ENCODE data around the gene CTNNA2. TPM values are rescaled to one million over a fixed set of nuclear protein-coding genes. Genes with fewer than 3 reads are reported as not detected.

The CTNNA2 gene
- total and polyA plus RNA-seq, 12 donors: 0.12 to 5.0 (median 1.4) TPM; not detected in 1

GRCh38 chr2:79620679-79621078, 107.8 kb downstream of the CTNNA2 start:
- H3K36me3 ChIP-seq (replicated peaks in 1 of 2): no peaks in the 10 kb centered on the region
- no peak for DNase-seq
- no peak for TF ChIP-seq CTCF (IDR thresholded peaks at IDR 0.05)
- TF ChIP-seq POLR2A (IDR thresholded peaks at IDR 0.05): no peak
- H3K27ac ChIP-seq: no peak overlapping the region
- no peaks in the 10 kb centered on the region for H3K27me3 ChIP-seq
- H3K4me1 ChIP-seq (replicated peaks in 1 of 2): no peaks in the 10 kb centered on the region
- 86 to 91% (median 88%) methylated on average over 2 of the region's 2 CpGs for WGBS, 4 donors
- no peak overlapping the region for H3K4me3 ChIP-seq
- intact Hi-C loops (cut with DNase I): no loop called here
- H3K9me3 ChIP-seq (replicated peaks in 1 of 3): no peaks in the 10 kb centered on the region

- 78 to 89% (median 81%) methylated on average over 6 of the region's 6 CpGs for WGBS, 4 donors
- intact Hi-C loops (cut with DNase I): no loop called here
- Histone ChIP-seq H3K27ac (no peak overlapping the region), H3K36me3 (replicated peaks in 1 of 2) (no peaks in the 10 kb centered on the region), H3K9me3 (replicated peaks in 1 of 3) (no peaks in the 10 kb centered on the region), H3K4me3 (no peak overlapping the region), H3K27me3 (no peaks in the 10 kb centered on the region), H3K4me1 (replicated peaks in 1 of 2) (no peaks in the 10 kb centered on the region)
- TF ChIP-seq POLR2A (IDR thresholded peaks at IDR 0.05): no peak
- no peak for TF ChIP-seq CTCF (IDR thresholded peaks at IDR 0.05)
- DNase-seq: no peak
Measured at GRCh38 chr2:79621252-79621651, 108.4 kb downstream of the CTNNA2 start.

GRCh38 chr2:79621755-79622154, 108.9 kb downstream of the CTNNA2 start:
- no peaks in the 10 kb centered on the region for H3K9me3 ChIP-seq (replicated peaks in 1 of 3)
- H3K4me1 ChIP-seq (replicated peaks in 1 of 2): no peaks in the 10 kb centered on the region
- no peak overlapping the region for H3K27ac ChIP-seq
- TF ChIP-seq CTCF (IDR thresholded peaks at IDR 0.05): no peak
- no peak for TF ChIP-seq POLR2A (IDR thresholded peaks at IDR 0.05)
- WGBS, 4 donors: 61 to 75% (median 73%) methylated on average over 1 of the region's 1 CpG
- DNase-seq: no peak
- no peaks in the 10 kb centered on the region for H3K27me3 ChIP-seq
- H3K4me3 ChIP-seq: no peak overlapping the region
- intact Hi-C loops (cut with DNase I): no loop called here
- no peaks in the 10 kb centered on the region for H3K36me3 ChIP-seq (replicated peaks in 1 of 2)

GRCh38 chr2:79622508-79622907, 109.7 kb downstream of the CTNNA2 start:
- Histone ChIP-seq H3K9me3 (replicated peaks in 1 of 3) (no peaks in the 10 kb centered on the region), H3K27ac (no peak overlapping the region), H3K4me1 (replicated peaks in 1 of 2) (no peaks in the 10 kb centered on the region), H3K27me3 (no peaks in the 10 kb centered on the region), H3K4me3 (no peak overlapping the region), H3K36me3 (replicated peaks in 1 of 2) (no peaks in the 10 kb centered on the region)
- TF ChIP-seq POLR2A (IDR thresholded peaks at IDR 0.05) (no peak), CTCF (IDR thresholded peaks at IDR 0.05) (no peak)
- intact Hi-C loops (cut with DNase I): no loop called here
- WGBS, 4 donors: 56 to 71% (median 62%) methylated on average over 3 of the region's 3 CpGs
- DNase-seq: no peak
